ENCODE results near the gene STEAP4.

STEAP4 gene

GRCh38 chr7:88344271-88344670 lies 37.6 kb upstream of the STEAP4 start:
- TF ChIP-seq CTCF (conservative IDR thresholded peaks at IDR 0.05), result no peak
- no peak overlapping the region for H3K27ac ChIP-seq

- no peak for TF ChIP-seq CTCF (conservative IDR thresholded peaks at IDR 0.05)
- no peak overlapping the region for H3K27ac ChIP-seq
These were observed 32.7 kb upstream of the STEAP4 start for GRCh38 chr7:88339195-88339922.

- TF ChIP-seq CTCF (conservative IDR thresholded peaks at IDR 0.05), result no peak
- no peak overlapping the region for H3K27ac ChIP-seq
These were observed 31.8 kb upstream of the STEAP4 start for GRCh38 chr7:88338503-88338902.

- no peak for TF ChIP-seq CTCF (conservative IDR thresholded peaks at IDR 0.05)
- no peak overlapping the region for H3K27ac ChIP-seq
These were observed 30.9 kb upstream of the STEAP4 start for GRCh38 chr7:88337572-88337971.

GRCh38 chr7:88331322-88331721 lies 24.6 kb upstream of the STEAP4 start:
- H3K27ac ChIP-seq, result no peak overlapping the region
- TF ChIP-seq CTCF (conservative IDR thresholded peaks at IDR 0.05), result no peak

- TF ChIP-seq CTCF (conservative IDR thresholded peaks at IDR 0.05), result no peak
- H3K27ac ChIP-seq, result no peak overlapping the region
These were observed 23.1 kb upstream of the STEAP4 start for GRCh38 chr7:88329532-88330463.

GRCh38 chr7:88328787-88329186 lies 22.1 kb upstream of the STEAP4 start:
- no peak overlapping the region for H3K27ac ChIP-seq
- no peak for TF ChIP-seq CTCF (conservative IDR thresholded peaks at IDR 0.05)

Data from VCaP (cell line).